BLaER1 treated with 17β-estradiol and CSF1 and Interleukin-3, amounts not matched to agents 10 nM and 100 nM (cell line): ENCODE data around the gene MRFAP1L1.

Experiments used
- H3K27ac ChIP-seq, 11 experiments: shearing (Covaris generic); formaldehyde crosslinking; 2 replicates each; pipeline ENCODE4 v1.8.1; 2022
- H3K27me3 ChIP-seq, 11 experiments: shearing (Covaris generic); formaldehyde crosslinking; 2 replicates each; pipeline ENCODE4 v1.8.1; 2022
- H3K36me3 ChIP-seq, 11 experiments: shearing (Covaris generic); formaldehyde crosslinking; 2 replicates each; pipeline ENCODE4 v1.8.1; 2022
- H3K4me1 ChIP-seq, 10 experiments: shearing (Covaris generic); formaldehyde crosslinking; 2 replicates each; pipeline ENCODE4 v1.8.1; 2022
- H3K4me2 ChIP-seq, 11 experiments: shearing (Covaris generic); formaldehyde crosslinking; 2 replicates each; pipeline ENCODE4 v1.8.1; 2022
- H3K4me3 ChIP-seq, 10 experiments: shearing (Covaris generic); formaldehyde crosslinking; 2 replicates each; pipeline ENCODE4 v1.8.1; 2022
- H3K9ac ChIP-seq, 11 experiments: shearing (Covaris generic); formaldehyde crosslinking; 2 replicates each; pipeline ENCODE4 v1.8.1; 2022
- H3K9me3 ChIP-seq, 11 experiments: shearing (Covaris generic); formaldehyde crosslinking; replicated peaks in 1 of 11; 2 replicates each; pipeline ENCODE4 v1.8.1; 2022
- H4K20me1 ChIP-seq, 11 experiments: shearing (Covaris generic); formaldehyde crosslinking; 2 replicates each; pipeline ENCODE4 v1.8.1; 2022
- Cebpa-rat ChIP-seq, 11 experiments: shearing (Covaris generic); IDR thresholded peaks; 2 replicates each; pipeline ENCODE4 v1.8.1; 2022

The MRFAP1L1 gene

GRCh38 chr4:6672131-6672530 is 37.5 kb downstream of the MRFAP1L1 start:
- no peak overlapping the region for H3K9ac ChIP-seq
- H3K4me2 ChIP-seq = no peak overlapping the region
- H3K36me3 ChIP-seq = peaks cover 0 to 21% (median 15%) of the 10 kb centered on the region in 11 experiments; a peak in 12 of 22 replicates
- peaks cover 24 to 31% (median 26%) of the 10 kb centered on the region in 10 experiments for H3K4me1 ChIP-seq
- H3K9me3 ChIP-seq = peaks cover 0 to 12% (median 4%) of the 10 kb centered on the region in 11 experiments; a peak in 10 of 22 replicates
- peaks cover 18 to 31% (median 29%) of the 10 kb centered on the region in 11 experiments; a peak in 20 of 22 replicates for H4K20me1 ChIP-seq
- TF ChIP-seq Cebpa-rat (IDR thresholded peaks at IDR 0.05) = no peak
- no peak overlapping the region for H3K4me3 ChIP-seq
- no peak overlapping the region for H3K27ac ChIP-seq
- no peaks in the 10 kb centered on the region for H3K27me3 ChIP-seq

- Histone ChIP-seq H3K4me3 (no peak overlapping the region), H3K9ac (no peak overlapping the region), H3K4me2 (no peak overlapping the region), H3K27me3 (no peaks in the 10 kb centered on the region), H3K27ac (no peak overlapping the region), H3K9me3 (peaks cover 0 to 14% (median 6%) of the 10 kb centered on the region in 11 experiments; a peak in 10 of 22 replicates), H3K36me3 (peaks cover 0 to 16% (median 14%) of the 10 kb centered on the region in 11 experiments; a peak in 12 of 22 replicates), H3K4me1 (peaks cover 19 to 26% (median 21%) of the 10 kb centered on the region in 10 experiments), H4K20me1 (peaks cover 13 to 26% (median 24%) of the 10 kb centered on the region in 11 experiments; a peak in 20 of 22 replicates)
- no peak for TF ChIP-seq Cebpa-rat (IDR thresholded peaks at IDR 0.05)
Measured at GRCh38 chr4:6671648-6672047, 38.0 kb downstream of the MRFAP1L1 start.

- Histone ChIP-seq H3K27me3 (peaks cover 0 to 10% (median 0%) of the 10 kb centered on the region in 11 experiments; a peak in 4 of 22 replicates), H3K27ac (no peak overlapping the region), H3K9me3 (peaks cover 0 to 22% (median 9%) of the 10 kb centered on the region in 11 experiments; a peak in 13 of 22 replicates), H3K4me2 (peak overlapping the region in 1 of 11 experiments; percentile 34; a peak in 1 of 22 replicates), H3K36me3 (peaks cover 0 to 6% (median 0%) of the 10 kb centered on the region in 11 experiments; a peak in 1 of 22 replicates), H3K9ac (no peak overlapping the region), H3K4me3 (no peak overlapping the region), H4K20me1 (no peaks in the 10 kb centered on the region), H3K4me1 (peaks cover 0 to 8% (median 3%) of the 10 kb centered on the region in 10 experiments; a peak in 4 of 20 replicates)
- TF ChIP-seq Cebpa-rat (IDR thresholded peaks at IDR 0.05) = no peak
Measured at GRCh38 chr4:6668391-6668790, 41.3 kb downstream of the MRFAP1L1 start.

GRCh38 chr4:6665320-6665654 is 44.4 kb downstream of the MRFAP1L1 start:
- no peaks in the 10 kb centered on the region; a peak in 1 of 22 replicates for H4K20me1 ChIP-seq
- no peak overlapping the region for H3K4me2 ChIP-seq
- no peak overlapping the region for H3K27ac ChIP-seq
- peaks cover 0 to 6% (median 0%) of the 10 kb centered on the region in 11 experiments; a peak in 1 of 22 replicates for H3K36me3 ChIP-seq
- H3K4me1 ChIP-seq = peaks cover 3 to 33% (median 19%) of the 10 kb centered on the region in 10 experiments; a peak in 16 of 20 replicates
- H3K4me3 ChIP-seq = no peak overlapping the region
- peaks cover 0 to 16% (median 4%) of the 10 kb centered on the region in 11 experiments; a peak in 7 of 22 replicates for H3K9me3 ChIP-seq
- H3K9ac ChIP-seq = no peak overlapping the region
- TF ChIP-seq Cebpa-rat (IDR thresholded peaks at IDR 0.05) = no peak
- H3K27me3 ChIP-seq = peaks cover 5 to 18% (median 10%) of the 10 kb centered on the region in 11 experiments

GRCh38 chr4:6663596-6664393 is 45.9 kb downstream of the MRFAP1L1 start:
- Histone ChIP-seq H3K4me3 (no peak overlapping the region), H3K27me3 (peaks cover 20 to 33% (median 25%) of the 10 kb centered on the region in 11 experiments), H3K4me2 (peak overlapping the region in 2 of 11 experiments; percentile 27 to 70; a peak in 2 of 22 replicates)

GRCh38 chr4:6662591-6662990 is 47.1 kb downstream of the MRFAP1L1 start:
- Histone ChIP-seq H3K4me1 (peaks cover 22 to 42% (median 26%) of the 10 kb centered on the region in 10 experiments), H4K20me1 (peaks cover 0 to 12% (median 0%) of the 10 kb centered on the region in 11 experiments; a peak in 4 of 22 replicates), H3K9me3 (peaks cover 0 to 19% (median 6%) of the 10 kb centered on the region in 11 experiments; a peak in 8 of 22 replicates), H3K4me2 (peak overlapping the region in 4 of 11 experiments; percentile 27 to 72 (median 48); a peak in 6 of 22 replicates), H3K27me3 (peaks cover 32 to 45% (median 37%) of the 10 kb centered on the region in 11 experiments), H3K9ac (no peak overlapping the region), H3K27ac (no peak overlapping the region), H3K4me3 (no peak overlapping the region), H3K36me3 (peaks cover 0 to 4% (median 0%) of the 10 kb centered on the region in 11 experiments; a peak in 1 of 22 replicates)
- no peak for TF ChIP-seq Cebpa-rat (IDR thresholded peaks at IDR 0.05)

More at GRCh38 chr4:6663596-6664393, 45.9 kb downstream of the MRFAP1L1 start:
- Histone ChIP-seq H3K27ac (no peak overlapping the region), H4K20me1 (peaks cover 0 to 8% (median 0%) of the 10 kb centered on the region in 11 experiments; a peak in 2 of 22 replicates), H3K36me3 (peaks cover 0 to 4% (median 0%) of the 10 kb centered on the region in 11 experiments; a peak in 1 of 22 replicates), H3K4me1 (peaks cover 18 to 39% (median 26%) of the 10 kb centered on the region in 10 experiments), H3K9me3 (peaks cover 0 to 16% (median 4%) of the 10 kb centered on the region in 11 experiments; a peak in 7 of 22 replicates), H3K9ac (no peak overlapping the region)
- no peak for TF ChIP-seq Cebpa-rat (IDR thresholded peaks at IDR 0.05)

GRCh38 chr4:6660430-6660829 is 49.2 kb downstream of the MRFAP1L1 start:
- Histone ChIP-seq H4K20me1 (peaks cover 0 to 15% (median 0%) of the 10 kb centered on the region in 11 experiments; a peak in 4 of 22 replicates), H3K4me2 (peak overlapping the region in 4 of 11 experiments; percentile 3 to 72 (median 68); a peak in 2 of 22 replicates), H3K9me3 (peaks cover 0 to 9% (median 0%) of the 10 kb centered on the region in 11 experiments; a peak in 3 of 22 replicates), H3K4me3 (no peak overlapping the region), H3K27me3 (peaks cover 38 to 57% (median 47%) of the 10 kb centered on the region in 11 experiments), H3K4me1 (peaks cover 22 to 39% (median 25%) of the 10 kb centered on the region in 10 experiments), H3K36me3 (no peaks in the 10 kb centered on the region), H3K27ac (no peak overlapping the region), H3K9ac (no peak overlapping the region)
- no peak for TF ChIP-seq Cebpa-rat (IDR thresholded peaks at IDR 0.05)

- Histone ChIP-seq H3K36me3 (no peaks in the 10 kb centered on the region), H3K9ac (no peak overlapping the region), H3K27me3 (peaks cover 38 to 57% (median 47%) of the 10 kb centered on the region in 11 experiments), H4K20me1 (peaks cover 0 to 15% (median 0%) of the 10 kb centered on the region in 11 experiments; a peak in 4 of 22 replicates), H3K4me1 (peaks cover 22 to 39% (median 25%) of the 10 kb centered on the region in 10 experiments), H3K4me2 (0 out of 22 replicates have a peak overlapping the region, but pooled peaks of 1 of the 11 experiments have one; percentile 3), H3K9me3 (peaks cover 0 to 9% (median 0%) of the 10 kb centered on the region in 11 experiments; a peak in 3 of 22 replicates), H3K4me3 (no peak overlapping the region), H3K27ac (no peak overlapping the region)
- no peak for TF ChIP-seq Cebpa-rat (IDR thresholded peaks at IDR 0.05)
Measured at GRCh38 chr4:6659897-6660296, 49.8 kb downstream of the MRFAP1L1 start.
